Pons (tissue), 1 donor: ENCODE results near the gene CDH18.
"Not testable (repeated sequence)": the region's sequence is repeated elsewhere in the genome, so short reads cannot be mapped to it uniquely, and the experiment has no call there.

Experiments used
- DNase-seq: peaks from one replicate; pipeline ENCODE4 v3.0.0-alpha.2; 2016; ENCODE audit warnings: low spot score

CDH18 gene

DNA sequence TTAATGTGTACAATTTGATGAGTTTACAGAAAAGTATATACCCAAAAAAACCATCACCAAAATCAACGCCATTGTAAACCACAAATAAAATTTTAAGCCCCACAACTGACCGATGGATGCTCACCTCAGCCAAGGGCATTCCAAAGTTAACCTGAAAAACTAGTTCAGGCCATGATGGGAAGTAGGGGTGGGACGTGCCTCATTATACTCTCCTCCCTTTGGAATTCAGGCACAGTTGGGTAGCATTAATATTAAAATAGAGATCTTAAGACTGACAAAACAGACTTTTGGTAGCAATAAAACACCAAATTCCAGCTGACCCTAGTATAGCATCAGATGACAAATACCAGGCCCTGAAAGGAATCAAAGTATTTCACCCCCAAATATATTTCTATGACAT, 129.0 kb downstream of the CDH18 start:
- no peak for DNase-seq

GRCh38 chr5:19855931-19856330, 132.1 kb downstream of the CDH18 start:
- DNase-seq: no peak

- DNase-seq: no peak
Measured at GRCh38 chr5:19855453-19855852, 132.5 kb downstream of the CDH18 start.

DNA sequence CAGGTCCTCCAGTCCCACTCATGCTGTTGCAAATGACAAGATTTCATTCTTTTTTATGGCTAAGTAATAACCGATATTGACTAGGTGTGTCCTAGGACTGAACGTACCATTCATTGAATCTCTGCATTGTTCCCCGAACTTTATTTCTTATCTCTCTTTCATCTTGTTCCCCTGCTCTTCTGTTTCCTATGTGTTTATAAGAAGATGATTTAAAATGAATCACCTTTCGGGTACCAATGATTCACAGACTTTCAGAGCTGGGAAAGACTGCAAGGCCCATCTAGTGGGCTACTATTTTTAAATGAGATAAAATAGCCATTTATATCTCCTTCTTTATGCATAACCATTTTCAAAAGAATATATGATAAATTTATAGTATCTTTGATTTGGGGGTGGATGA, 133.0 kb downstream of the CDH18 start:
- no peak for DNase-seq

GRCh38 chr5:19853616-19854240, 134.3 kb downstream of the CDH18 start:
- no peak for DNase-seq

GRCh38 chr5:19837536-19838174, 150.3 kb downstream of the CDH18 start:
- peak; percentile 5 for DNase-seq

DNA sequence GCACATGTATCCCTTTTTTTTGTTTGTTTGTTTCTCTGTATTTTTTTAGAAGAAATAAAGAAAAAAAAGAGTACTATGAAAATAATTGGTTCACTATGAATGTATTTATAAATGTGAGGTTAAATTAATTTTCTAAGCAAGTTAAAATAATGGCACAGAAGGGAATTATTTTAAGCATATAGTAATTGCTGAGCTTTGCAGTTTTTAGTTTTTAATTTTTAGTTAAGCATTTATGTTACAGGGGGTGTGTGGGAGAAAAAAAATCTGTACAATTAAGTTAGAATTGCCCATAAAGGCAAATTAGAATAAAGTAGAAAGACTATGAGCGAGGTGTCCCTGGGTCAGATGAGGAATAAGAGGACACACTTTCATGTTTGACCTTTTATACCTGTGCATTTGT, 152.6 kb downstream of the CDH18 start:
- DNase-seq: no peak

DNA sequence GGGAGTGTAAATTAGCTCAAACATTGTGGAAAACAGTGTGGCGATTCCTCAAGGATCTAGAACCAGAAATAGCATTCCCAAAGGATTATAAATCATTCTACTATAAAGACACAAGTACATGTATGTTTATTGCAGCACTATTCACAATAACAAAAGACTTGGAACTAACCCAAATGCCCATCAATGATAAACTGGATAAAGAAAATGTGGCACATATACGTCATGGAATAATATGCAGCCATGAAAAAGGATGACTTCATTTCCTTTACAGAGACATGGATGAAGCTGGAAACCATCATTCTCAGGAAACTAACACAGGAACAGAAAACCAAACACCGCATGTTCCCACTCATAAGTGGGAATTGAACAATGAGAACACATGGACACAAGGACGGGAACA, 175.3 kb downstream of the CDH18 start:
- DNase-seq: not testable (repeated sequence)

GRCh38 chr5:19806756-19807155, 181.2 kb downstream of the CDH18 start:
- DNase-seq: no peak

DNA sequence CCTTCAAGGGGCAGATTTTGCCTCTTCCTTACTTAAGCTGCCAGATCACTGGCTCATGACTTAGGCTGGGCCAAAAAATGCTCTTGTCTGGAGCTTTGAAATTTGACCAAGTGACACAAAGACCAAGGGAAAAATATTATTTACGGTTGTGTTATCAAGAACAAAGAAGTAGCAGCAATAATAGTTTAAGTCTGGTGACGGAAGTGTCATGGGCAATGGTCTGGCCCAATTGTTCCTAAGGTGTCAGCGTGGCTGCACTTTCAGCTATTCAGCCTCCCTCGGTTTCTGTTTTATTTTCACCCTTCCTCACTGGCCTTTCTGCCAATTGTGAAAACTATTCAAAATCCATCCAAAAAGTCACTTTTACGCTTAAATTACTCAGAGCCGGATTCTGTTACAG, 185.3 kb downstream of the CDH18 start:
- DNase-seq: no peak

DNA sequence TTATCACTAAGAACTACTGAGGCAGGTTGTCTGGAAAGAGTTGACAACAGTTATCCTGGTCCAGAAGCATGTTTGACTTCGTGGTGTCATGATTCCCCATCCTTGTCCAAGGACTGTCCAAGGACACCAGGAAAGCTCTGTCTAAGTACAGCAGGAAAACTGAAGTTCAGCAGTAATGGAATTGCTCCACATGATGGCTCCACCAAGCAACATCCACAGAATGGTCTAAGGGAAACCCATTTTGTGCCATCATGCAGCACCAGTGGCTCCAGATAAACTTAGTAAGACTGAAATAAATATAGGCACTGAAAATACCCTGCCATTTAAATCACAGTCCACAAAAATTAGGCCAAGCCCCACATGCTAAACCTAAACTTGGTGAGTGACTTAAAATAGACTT, 192.8 kb downstream of the CDH18 start:
- DNase-seq: no peak

GRCh38 chr5:19790829-19791466, 197.1 kb downstream of the CDH18 start:
- DNase-seq: no peak

- DNase-seq: no peak
Measured at GRCh38 chr5:19782566-19782965, 205.4 kb downstream of the CDH18 start.

DNA sequence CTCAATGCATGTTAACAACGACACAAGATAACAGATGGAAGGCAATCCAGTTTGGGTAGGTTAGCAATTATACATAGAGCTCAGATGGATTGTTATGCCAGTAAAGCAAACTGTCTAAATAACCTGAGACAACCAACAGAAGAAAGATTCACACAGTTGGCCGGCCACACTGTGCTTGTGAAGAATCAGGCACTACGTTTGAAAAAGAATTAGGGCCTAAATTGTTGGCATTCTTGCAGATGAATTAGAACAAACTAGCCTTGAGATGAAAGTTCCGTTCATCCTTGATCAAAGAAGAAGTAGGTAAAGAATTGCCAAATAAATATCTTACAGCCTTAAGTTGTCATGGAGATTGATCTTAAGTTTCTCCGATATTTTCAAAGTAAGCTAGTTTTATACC, 210.6 kb downstream of the CDH18 start:
- DNase-seq: no peak

GRCh38 chr5:19776886-19777285, 211.1 kb downstream of the CDH18 start:
- DNase-seq: not testable (repeated sequence)

GRCh38 chr5:19771174-19771835, 216.7 kb downstream of the CDH18 start:
- DNase-seq: no peak

GRCh38 chr5:19770396-19770795, 217.6 kb downstream of the CDH18 start:
- DNase-seq: no peak

DNA sequence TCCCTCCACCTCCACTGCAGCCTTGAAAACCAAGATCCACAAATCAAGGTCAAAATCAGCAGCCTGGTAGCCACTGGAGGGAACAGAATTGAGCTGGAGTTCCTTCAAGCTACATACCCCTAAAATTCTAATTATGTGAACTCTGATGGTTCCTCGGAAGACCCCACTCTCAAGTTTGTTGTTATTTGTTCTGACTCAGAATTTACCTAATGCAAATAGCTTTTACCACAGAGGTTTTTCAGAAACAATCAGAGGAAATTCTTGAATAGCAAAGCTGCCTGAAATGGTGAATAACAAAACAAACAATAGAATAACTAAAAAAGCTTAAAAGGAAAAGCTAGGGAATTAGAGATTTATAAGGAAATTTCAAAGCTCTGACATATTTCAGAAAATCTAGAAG, 220.0 kb downstream of the CDH18 start:
- no peak for DNase-seq

- no peak for DNase-seq
Measured at GRCh38 chr5:19753579-19753978, 234.4 kb downstream of the CDH18 start.

DNA sequence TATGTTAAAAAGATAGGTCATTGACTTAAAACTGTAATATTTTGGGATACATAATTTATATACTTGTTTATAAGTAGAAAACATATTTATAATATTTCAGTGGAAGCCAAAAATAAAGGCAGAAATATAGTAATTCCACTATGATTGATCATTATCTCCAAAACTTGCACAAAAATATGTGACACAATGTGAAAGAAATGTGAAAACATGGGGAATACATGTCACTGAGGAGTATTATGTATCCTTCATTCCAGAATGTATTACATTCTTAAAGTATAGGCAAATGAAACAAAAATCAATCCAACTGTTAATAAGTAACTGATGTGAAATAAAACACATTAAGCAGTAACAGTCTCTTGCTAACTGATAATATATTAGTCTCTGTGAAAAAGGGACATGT, 236.7 kb downstream of the CDH18 start:
- DNase-seq: no peak

- no peak for DNase-seq
Measured at GRCh38 chr5:19745247-19745646, 242.8 kb downstream of the CDH18 start.

DNA sequence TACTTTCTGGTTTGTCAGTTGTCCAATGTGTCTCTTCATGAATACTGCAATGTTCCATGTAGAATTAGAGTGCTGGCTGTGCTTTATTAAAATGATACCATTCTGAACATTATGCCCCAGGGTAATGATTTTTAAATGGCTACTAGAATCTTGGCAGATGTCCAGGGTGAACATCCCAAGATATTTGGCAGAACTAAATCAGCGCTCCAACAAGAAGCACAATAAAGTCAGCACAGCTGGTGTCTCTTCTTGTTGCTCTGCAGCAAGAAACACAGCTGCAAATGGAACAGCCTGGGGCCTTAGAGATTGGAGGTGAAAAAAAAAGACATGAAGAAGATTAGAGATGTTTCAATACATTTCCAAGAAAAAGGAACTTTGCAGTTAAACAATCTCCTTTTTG, 248.3 kb downstream of the CDH18 start:
- peak; percentile 16 for DNase-seq

DNA sequence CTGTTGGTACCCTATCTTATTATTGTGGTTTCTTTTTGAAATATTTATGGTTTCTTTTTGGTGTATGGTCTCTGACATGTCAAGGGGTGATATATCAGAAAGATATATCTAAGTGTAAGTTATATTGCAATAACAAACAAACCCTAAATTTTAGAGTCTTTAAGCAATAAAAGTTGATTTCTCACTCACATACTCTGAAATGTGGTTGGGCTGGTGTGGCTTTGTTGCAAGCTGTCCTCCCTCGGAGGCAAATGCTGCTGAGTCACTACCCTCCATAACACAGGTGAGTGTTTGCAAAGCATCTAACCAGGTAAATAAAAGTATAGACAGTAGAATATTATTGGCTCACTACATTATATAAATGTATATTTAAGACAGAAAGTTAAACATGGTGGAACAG, 253.2 kb downstream of the CDH18 start:
- no peak for DNase-seq
